IPS-18c (cell line): ENCODE results near the gene CYB5B.
A peak's percentile ranks its signal among the peaks of the same experiment; 100 is the strongest.
"Not testable (repeated sequence)": the region's sequence is repeated elsewhere in the genome, so short reads cannot be mapped to it uniquely, and the experiment has no call there.

ENCODE experiments used
- H3K4me3 ChIP-seq: 2 replicates; pipeline ENCODE4 v1.7.0; 2013; ENCODE audit warnings: low read depth, mild to moderate bottlenecking, low read length, moderate library complexity; ENCODE audit not compliant: insufficient read depth
- H3K9me3 ChIP-seq: one replicate; pipeline ENCODE4 v1.6.1; 2013; ENCODE audit warnings: mild to moderate bottlenecking, low read length, moderate library complexity; ENCODE audit not compliant: control insufficient read depth, insufficient read depth

Gene CYB5B

DNA sequence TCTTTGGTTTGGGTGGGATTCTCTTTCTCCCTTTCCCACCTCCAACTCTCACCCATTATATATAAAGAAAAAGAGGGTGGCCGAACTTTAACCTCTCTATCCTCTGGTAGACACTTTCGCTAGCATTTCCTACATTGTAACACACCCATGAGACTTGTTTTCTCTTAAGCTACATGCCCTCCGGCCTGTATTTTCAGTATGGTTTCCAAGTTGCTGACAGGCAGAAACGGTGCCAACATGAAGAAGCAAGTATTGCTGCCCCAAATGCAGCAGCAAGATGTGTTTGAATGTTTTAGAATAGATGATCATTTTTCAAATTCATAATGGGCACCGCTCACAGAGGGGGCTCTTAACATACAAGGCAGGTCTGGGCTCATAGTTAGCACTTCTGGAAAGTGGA lies 18.7 kb upstream of the CYB5B start:
- H3K4me3 ChIP-seq: no peak overlapping the region
- H3K9me3 ChIP-seq: no peaks in the 10 kb centered on the region

DNA sequence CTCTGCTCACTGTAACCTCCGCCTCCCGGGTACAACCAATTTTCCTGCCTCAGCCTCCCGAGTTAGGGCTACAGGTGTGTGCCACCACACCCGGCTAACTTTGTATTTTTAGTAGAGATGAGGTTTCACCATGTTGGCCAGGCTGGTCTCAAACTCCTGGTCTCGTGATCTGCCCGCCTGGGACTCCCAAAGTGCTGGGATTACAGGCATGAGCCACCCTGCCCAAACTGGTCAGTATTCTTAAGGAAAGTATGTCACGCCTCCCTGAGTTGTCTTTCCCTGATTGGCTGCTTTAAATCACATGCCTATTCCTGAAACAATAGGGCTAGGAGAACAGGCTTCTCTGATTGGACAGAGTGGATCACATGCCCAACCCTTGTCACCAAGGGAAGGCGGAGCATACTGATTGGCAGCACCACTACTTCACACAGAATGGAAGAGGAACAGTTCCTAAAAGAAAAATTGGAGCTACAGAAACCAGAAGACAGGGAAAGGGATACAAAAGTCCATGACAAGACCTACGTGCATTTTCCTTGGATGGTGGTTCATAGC lies 17.6 kb upstream of the CYB5B start:
- H3K9me3 ChIP-seq: no peaks in the 10 kb centered on the region
- H3K4me3 ChIP-seq: no peak overlapping the region

DNA sequence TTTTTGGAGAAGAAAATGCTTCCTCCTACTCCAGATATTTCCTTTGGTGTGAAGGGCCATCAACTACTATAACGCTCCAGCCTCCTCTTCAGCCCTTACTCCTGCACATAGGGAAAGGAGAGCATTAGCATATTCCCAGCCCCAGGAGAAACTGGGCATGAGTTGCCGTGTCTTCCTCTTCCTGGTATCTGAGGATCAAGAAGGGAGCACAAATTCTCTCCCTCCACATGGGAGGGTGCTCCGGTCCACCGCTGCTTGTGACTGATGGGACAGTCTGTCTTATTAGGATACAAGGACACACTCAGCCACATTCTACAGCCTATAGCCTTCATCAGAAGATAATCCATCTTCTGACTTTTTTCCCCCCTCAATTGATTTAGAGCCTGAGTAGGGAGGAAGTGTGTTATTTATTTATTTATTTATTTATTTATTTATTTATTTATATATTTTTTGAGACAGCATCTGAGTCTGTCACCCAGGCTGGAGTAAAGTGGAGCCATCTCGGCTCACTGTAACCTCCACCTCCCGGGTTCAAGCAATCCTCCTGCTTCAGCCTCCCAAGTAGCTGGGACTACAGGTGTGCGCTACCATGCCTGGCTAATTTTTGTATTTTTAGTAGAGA lies 16.6 kb upstream of the CYB5B start:
- Histone ChIP-seq H3K9me3 (no peaks in the 10 kb centered on the region), H3K4me3 (no peak overlapping the region)

DNA sequence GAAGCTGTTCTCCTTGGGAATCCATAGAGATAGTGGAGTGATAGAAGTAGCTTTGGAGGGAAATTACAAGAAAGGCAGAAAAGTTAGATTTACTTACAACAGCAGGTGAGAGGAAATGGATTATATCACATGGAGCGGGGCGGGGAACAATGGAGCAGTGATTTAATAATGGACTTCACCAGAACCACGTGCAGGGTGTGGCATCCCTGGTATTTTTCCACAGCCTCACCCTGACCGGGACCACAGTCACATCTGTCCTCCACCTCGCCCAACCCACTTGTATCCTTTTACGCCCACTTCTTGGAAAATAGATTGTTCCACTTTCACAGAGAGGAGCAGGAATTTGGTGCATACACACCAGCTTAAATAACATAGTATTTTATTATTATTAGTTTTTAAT lies 15.9 kb upstream of the CYB5B start:
- Histone ChIP-seq H3K9me3 (no peaks in the 10 kb centered on the region), H3K4me3 (no peak overlapping the region)

DNA sequence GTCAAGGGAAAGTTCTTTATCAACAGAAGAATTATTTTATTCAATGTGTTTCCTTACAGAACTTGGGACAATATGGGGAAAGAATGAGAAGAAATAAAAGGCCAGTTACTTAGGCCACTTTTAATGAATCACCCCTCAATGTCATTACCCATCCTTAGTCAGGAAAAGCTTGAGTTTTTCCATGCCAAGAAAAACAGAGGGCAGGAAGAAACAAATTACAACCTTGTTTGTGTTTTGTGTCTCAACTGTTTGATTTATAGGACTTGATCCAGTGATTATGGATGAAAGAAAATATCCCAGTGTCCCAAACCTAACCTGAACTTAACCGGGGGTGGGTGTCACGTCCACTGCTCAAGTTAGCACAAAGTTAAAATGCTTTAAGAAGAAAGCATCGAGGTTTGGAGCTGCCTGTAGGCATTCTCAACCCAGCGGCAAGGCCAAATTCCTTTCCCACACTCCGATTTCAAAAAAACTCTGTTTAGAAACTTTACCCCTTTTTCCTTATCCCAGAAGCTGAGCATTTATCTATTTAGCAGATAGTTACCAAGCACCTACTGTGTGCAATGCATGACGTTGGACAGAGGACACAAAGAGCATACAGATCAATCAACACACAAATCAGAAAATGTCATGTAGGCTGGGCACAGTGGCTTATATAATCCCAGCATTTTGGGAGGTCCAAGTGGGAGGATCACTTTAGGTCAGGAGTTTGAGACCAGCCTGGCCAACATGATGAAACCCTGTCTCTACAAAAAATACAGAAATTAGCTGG lies 14.0 kb upstream of the CYB5B start:
- no peaks in the 10 kb centered on the region for H3K9me3 ChIP-seq

DNA sequence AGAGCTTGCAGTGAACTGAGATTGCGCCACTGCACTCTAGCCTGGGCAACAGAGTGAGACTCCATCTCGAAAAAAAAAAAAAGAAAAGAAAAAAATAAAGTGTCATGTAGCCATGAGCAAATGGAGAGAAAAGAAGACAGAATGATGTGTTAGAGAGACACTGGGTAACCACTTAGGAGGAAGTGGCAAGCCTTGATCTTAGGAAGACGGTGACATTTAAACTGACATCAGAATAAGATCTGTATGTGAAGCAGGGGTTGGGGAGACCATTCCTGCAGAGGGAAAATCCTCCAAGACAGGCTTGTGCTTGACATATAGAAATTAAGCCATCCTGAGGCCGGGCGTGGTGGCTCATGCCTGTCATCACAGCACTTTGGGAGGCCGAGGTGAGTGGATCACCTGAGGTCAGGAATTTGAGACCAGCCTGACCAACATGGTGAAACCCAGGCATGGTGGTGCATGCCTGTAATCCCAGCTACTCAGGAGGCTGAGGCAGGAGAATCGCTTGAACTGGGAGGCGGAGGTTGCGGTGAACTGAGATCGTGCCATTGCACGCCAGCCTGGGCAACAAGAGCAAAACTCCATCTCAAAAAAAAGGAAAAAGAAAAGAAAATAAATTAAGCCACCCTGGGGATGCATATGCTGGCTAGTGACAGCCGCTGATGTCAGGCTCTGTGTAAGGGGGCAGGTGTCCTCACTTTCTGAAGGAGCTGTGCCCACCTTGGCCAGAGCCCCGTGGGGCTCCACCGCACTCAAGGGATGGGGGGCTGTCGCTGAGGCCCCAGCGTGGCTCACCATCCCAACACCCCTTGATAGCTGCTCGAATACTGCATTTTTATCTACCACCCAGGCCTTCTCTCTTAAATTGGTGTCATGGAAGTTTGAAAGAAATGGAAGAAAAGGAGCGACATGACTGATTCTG lies 13.1 kb upstream of the CYB5B start:
- Histone ChIP-seq H3K4me3 (no peak overlapping the region), H3K9me3 (no peaks in the 10 kb centered on the region)

More for the DNA sequence above, 14.0 kb upstream of the CYB5B start:
- no peak overlapping the region for H3K4me3 ChIP-seq

DNA sequence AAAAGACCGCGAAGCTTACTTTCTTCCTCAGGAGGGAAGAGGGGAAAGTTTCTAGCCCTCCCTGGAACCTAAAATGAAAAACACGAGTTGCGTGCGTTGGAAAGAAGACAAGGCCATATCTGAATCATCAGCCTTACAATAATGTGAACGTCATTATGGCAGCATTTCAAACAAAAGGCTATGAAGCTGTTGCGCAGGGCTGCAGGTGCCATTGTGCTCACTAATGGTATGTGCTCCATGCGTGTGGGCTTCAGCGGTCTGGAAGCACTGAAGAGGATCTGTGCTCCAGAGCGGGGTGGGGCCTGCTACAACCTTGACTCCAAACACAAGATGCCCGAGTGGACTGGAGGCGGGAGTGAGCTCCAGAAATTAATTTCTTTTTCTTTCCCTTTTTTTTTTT lies 12.1 kb upstream of the CYB5B start:
- H3K4me3 ChIP-seq: no peak overlapping the region
- H3K9me3 ChIP-seq: no peaks in the 10 kb centered on the region

DNA sequence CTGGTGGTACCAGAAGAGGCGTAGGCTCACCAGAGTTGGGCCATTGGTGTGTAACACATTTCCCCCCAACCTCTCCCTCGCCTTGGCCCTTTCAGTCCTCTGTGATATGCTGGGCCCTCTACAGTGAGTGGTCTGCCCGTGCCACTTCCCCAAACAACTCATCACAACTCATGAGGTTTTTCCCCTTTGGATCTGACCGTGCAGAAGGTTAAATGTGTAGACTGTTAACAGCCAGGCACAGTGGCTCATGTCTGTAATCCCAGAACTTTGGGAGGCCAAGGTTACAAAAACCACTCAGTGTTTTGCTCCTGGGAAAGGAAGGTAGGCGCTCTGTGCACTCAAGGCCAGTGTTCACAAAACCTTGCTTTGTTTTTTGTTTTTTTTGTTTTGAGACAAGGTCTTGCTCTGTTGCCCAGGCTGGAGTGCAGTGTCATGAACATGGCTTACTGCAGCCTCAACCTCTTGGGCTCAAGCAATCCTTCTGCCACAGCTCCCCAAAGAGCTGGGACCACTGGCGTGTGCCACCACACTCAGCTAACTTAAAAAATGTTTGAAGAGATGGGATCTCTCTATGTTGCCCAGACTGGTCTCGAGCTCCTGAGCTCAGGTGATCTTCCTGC lies 11.3 kb upstream of the CYB5B start:
- Histone ChIP-seq H3K9me3 (no peaks in the 10 kb centered on the region), H3K4me3 (no peak overlapping the region)

DNA sequence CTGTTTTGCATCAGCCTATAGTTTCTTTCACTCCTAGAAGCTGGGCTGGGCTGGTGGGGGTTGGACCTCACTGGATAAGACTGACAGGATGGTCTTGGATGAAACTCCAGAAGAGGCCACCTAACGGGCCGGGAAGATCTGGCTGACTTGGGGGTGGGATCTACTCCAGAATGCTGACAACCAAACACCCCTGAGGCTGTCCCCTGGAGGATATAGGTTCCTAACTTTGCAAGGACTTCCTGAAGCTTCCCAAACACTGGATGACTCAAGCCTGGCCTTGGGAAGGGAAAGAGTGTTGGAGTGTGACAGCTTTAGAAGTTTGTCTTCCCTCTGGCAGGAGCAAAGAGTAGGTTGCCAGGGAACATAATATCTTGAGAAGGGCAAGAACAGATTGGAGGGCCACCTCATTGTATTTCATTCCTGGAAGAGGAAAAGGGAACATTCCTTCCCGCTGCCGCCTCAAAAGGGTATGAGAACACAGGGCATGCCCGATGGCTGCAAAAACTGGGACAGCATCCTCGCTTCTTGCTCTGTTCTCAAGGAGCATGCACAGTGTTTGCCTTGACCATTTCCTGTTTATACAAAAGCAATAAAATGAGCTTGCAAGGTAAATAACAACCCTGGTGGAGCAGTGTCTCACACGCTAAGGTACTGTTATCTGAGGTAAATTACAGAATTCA lies 6.8 kb upstream of the CYB5B start:
- Histone ChIP-seq H3K9me3 (no peaks in the 10 kb centered on the region), H3K4me3 (no peak overlapping the region)

DNA sequence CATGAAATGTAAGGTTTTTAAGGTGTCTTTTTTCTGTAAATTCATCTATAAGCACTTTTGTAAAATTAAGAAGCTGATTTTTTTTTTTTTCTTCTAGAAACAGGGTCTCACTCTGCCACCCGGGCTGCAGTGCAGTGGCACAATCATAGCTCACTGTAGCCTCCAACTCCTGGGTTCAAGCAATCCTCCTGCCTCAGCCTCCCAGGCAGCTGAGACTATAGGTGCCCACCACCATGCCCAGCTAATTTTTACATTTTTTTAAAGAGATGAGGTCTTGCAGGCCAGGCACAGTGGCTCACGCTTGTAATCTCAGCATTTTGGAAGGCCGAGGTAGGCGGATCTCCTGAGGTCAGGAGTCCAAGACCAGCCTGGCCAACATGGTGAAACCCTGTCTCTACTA lies 4.5 kb upstream of the CYB5B start:
- Histone ChIP-seq H3K9me3 (no peaks in the 10 kb centered on the region), H3K4me3 (no peak overlapping the region)

DNA sequence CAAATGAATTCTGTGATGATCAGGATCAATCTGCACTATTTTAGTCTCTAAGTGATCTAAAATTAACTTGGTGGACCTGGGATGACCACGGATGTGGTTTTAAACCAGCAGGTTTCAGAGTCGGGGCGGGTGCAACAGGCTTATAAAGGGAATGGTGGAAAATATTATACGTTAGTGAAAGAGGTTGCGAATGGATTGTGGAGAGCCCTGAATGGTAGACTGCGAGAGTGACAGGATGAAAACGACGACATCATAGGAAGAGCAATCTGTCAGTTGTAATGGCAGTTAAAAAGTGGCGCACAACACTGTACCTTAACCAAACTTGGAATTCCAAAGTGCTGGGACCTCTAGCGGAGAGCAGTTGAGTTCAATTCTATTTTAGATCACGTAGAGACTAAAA lies 1.2 kb upstream of the CYB5B start:
- no peak overlapping the region for H3K4me3 ChIP-seq
- H3K9me3 ChIP-seq: no peaks in the 10 kb centered on the region

DNA sequence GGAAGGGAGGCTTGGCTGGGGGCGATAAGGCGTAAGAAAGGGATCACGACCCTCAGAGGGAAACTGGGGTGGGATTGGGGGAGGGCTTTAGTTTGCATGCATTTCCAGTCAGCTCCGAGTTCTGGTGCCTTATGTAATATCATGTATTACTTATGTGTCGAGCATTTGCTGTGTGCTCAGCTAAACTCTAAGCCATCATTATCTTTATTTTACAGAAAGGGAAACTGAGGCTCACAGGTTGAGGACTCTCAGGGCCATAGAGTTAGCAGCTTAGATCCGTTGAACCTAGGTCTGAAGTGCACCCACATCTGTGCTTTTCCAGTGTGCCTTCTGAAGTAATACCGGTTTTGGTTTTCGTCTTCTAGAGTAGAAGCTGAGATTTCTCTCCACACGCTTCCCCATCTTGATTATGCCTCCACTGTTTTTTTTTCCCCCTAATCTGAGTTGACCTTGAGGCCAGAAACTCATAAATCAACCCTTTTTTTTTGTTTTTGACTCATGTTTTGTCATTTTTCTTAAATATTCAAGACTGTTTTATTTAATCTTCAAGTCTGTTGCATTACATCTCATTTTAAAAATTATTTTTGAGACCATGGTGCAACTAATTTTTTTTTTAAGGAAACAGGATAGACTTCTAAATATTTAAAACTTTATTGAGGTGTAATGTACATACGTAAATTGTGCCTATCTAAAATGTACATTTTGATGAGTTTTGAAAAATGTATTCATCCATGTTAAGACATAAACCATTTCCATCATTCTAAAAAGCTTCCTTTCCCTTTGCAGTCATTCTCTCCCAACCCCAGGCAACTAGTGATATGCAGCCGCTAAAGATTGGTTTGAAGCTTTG lies 741 bp downstream of the CYB5B start:
- H3K4me3 ChIP-seq: peak overlapping the region; percentile 79

DNA sequence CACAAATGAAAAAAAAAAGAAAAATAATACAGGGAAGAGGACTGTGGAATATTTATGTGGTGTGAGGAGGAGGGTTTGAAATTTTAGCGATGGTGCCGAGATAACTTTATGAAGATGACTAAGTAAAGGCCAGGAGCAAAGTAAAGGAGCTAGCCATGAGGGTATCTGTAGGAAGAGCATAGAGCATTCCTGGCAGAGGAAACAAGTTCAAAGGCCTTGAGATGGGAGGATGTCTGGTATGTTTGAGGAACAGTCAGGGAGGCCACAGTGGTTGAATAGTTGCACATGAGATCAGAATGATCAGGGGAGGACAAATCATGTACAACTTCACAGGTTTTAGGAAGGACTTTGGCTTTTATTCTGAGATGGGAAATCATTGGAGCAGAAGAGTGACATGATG lies 4.2 kb downstream of the CYB5B start:
- no peaks in the 10 kb centered on the region for H3K9me3 ChIP-seq
- no peak overlapping the region for H3K4me3 ChIP-seq

More for the DNA sequence above, 741 bp downstream of the CYB5B start:
- H3K9me3 ChIP-seq: no peaks in the 10 kb centered on the region

DNA sequence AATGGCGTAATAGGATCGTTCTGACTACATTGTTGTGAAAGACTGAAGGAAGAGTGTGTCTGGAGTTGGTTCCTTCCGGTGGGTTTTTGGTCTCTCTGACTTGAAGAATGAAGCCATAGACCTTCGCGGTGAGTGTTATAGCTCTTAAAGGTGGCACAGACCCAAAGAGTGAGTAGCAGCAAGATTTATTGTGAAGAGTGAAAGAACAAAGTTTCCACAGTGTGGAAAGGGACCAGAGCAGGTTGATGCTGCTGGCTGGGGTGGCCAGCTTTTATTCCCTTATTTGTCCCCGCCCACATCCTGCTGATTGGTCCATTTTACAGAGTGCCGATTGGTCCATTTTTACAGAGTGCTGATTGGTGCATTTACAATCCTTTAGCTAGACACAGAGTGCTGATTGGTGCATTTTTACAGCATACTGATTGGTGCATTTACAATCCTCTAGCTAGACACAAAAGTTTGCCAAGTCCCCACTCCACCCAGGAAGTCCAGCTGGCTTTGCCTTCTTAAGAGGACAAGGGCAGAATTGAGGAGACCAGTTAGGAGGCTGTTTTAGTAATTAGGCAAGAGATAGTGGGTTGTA lies 4.7 kb downstream of the CYB5B start:
- H3K4me3 ChIP-seq, H3K9me3 ChIP-seq: not testable (repeated sequence)

DNA sequence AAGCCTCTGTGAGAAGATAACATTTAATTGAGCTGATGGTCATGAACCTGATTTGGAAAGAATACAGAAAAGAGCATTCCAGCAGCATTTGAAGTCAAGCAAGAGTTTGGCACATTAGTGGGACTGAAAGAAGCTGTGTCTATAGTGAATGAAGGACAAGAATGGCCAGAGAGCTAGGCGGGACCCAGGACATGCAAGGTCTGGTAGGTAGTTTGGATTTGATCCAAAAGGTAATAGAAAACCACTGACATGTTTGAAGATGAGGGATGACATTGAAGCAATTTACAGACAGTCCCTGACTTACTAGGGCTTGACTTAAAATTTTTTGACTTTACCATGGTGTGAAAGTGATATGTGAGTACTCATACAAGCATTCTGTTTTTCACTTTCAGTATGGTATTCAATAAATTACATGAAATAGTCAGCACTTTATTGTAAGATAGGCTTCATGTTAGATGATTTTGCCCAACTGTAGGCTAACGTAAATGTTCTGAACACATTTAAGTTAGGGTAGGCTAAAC lies 7.6 kb downstream of the CYB5B start:
- no peaks in the 10 kb centered on the region for H3K9me3 ChIP-seq
- H3K4me3 ChIP-seq: no peak overlapping the region
